Activated CD8-positive, alpha-beta T cell treated with anti-CD3 and anti-CD28 coated beads, Interleukin-2, amount 10 ng/mL, durations not matched to agents 7 days and 5 days (primary cell): ENCODE measurements around the gene BCAM. TPM values are rescaled to one million over a fixed set of nuclear protein-coding genes. Genes with fewer than 3 reads are reported as not detected.
A peak's percentile ranks its signal among the peaks of the same experiment; 100 is the strongest.
"Not testable (repeated sequence)": the region's sequence is repeated elsewhere in the genome, so short reads cannot be mapped to it uniquely, and the experiment has no call there.

Source experiments
- ATAC-seq: fragments of 150-1000 bp; cut with Tn5 transposase; one replicate; pipeline ENCODE4 v1.10.0; 2021; ENCODE audit warnings: moderate library complexity
- CTCF ChIA-PET: fragments of 350-600 bp; sonication (Branson Sonifier 250); formaldehyde crosslinking; loops from one replicate; lab custom pipeline; 2021; ENCODE audit warnings: antibody characterized with exemption; lab: Charles Lee
- POLR2A ChIA-PET: fragments of 350-600 bp; sonication (Branson Sonifier 250); formaldehyde crosslinking; loops from one replicate; lab custom pipeline; 2021; ENCODE audit warnings: antibody characterized with exemption; lab: Charles Lee
- DNase-seq: peaks from one replicate; pipeline ENCODE4 v3.0.0-alpha.2; 2020
- H3K27ac Mint-ChIP-seq: one replicate; pipeline ENCODE4 v1.8.0; 2021; ENCODE audit warnings: mild to moderate bottlenecking, mixed read lengths
- H3K27me3 Mint-ChIP-seq: one replicate; pipeline ENCODE4 v1.8.0; 2021; ENCODE audit warnings: low read depth, mixed read lengths
- H3K36me3 Mint-ChIP-seq: one replicate; pipeline ENCODE4 v1.8.0; 2021; ENCODE audit warnings: low read depth, mixed read lengths
- H3K4me1 Mint-ChIP-seq: one replicate; pipeline ENCODE4 v1.8.0; 2021; ENCODE audit warnings: low read depth, mixed read lengths
- H3K4me3 Mint-ChIP-seq: one replicate; pipeline ENCODE4 v1.8.0; 2021; ENCODE audit warnings: mild to moderate bottlenecking, mixed read lengths
- H3K9me3 Mint-ChIP-seq: one replicate; pipeline ENCODE4 v1.8.0; 2022; ENCODE audit warnings: mixed read lengths; ENCODE audit not compliant: insufficient read depth
- total RNA-seq, 2 experiments: library from RNA; stranded (reverse); gene quantifications; one replicate each; pipeline ENCODE4 v1.2.3, GENCODE V29; 2021

The BCAM gene, protein sequence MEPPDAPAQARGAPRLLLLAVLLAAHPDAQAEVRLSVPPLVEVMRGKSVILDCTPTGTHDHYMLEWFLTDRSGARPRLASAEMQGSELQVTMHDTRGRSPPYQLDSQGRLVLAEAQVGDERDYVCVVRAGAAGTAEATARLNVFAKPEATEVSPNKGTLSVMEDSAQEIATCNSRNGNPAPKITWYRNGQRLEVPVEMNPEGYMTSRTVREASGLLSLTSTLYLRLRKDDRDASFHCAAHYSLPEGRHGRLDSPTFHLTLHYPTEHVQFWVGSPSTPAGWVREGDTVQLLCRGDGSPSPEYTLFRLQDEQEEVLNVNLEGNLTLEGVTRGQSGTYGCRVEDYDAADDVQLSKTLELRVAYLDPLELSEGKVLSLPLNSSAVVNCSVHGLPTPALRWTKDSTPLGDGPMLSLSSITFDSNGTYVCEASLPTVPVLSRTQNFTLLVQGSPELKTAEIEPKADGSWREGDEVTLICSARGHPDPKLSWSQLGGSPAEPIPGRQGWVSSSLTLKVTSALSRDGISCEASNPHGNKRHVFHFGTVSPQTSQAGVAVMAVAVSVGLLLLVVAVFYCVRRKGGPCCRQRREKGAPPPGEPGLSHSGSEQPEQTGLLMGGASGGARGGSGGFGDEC
- not detected for total RNA-seq

DNA sequence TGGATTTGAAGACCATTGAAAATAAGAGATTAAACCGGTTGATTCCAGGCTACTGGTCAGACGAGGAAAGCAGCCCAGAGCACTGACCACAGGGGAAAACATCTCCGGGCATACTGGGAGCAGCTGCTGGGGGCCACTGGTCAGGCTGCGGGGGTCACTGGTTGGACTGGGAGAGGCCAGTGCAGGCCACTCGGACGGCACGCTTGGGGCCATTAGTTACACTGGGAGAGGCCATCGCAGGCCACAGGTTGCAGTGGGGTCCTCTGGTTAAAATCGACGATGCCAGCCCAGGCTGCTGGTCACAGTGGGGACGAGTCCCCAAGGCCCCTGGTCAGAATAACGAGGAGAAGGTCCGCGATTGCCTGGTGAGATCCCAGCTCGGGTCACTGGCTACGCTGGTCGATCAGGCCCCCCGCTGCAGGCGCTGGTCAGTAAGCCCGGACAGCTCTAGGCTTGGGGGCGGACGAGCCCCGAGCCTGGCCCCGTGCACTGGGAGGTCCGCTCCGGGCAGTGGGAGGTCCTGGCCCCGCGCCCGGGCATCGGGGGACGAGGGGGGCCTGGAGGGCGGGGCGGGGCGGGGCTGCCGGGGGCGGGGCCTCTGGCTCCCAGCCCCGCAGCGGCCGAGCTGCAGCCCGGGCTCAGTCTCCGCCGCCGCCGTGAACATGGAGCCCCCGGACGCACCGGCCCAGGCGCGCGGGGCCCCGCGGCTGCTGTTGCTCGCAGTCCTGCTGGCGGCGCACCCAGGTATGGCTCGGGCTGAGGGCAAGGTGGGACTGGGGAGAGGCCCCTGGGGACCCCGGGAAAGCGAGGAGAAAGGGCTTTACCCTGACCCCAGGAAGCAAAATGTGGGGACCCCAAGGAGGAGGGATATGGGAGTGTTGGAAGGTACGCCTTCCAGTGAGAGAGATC lies at the start of gene BCAM:
TSS of gene BCAM (plus strand) at position 641 of the 909 bp plus-strand sequence. CDS start at position 663, 22 bp downstream.
- H3K27ac Mint-ChIP-seq: no peak within 1 kb of the TSS
- no peak for DNase-seq
- H3K4me3 Mint-ChIP-seq: no peak within 1 kb of the TSS
- no peaks in the 10 kb centered on the region for H3K36me3 Mint-ChIP-seq
- peaks cover 4% of the 10 kb centered on the region for H3K27me3 Mint-ChIP-seq
- ChIA-PET CTCF (interaction anchor here (0.9 to 1.3 kb wide), 2 partner anchors 25 to 37 kb away, joined by 3 read pairs; partner anchors contain the start of gene NECTIN2), POLR2A (no interaction called here)
- peaks cover 1% of the 10 kb centered on the region for H3K4me1 Mint-ChIP-seq
- peak; percentile 55 for ATAC-seq
- no peaks in the 10 kb centered on the region for H3K9me3 Mint-ChIP-seq

DNA sequence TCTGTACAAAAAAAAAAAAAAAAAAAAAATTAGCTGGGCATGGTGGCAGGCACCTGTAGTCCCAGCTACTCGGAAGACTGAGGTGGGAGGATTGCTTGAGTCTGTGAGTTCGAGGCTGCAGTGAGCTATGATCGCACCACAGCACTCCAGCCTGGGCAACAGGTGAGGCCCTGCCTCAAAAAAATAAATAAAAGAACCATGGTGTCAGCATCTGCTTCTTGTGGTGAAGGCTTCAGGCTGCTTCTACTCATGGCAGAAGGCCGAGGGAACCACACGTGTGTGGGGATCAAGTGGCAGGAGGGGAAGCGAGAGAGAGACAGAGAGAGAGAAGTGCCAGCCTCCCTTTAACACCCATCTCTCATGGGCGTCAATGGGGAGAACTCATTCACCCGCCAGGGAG lies 46.9 kb upstream of the BCAM start:
- ATAC-seq (no peak), DNase-seq (no peak)
- no peaks in the 10 kb centered on the region for H3K9me3 Mint-ChIP-seq
- H3K27ac Mint-ChIP-seq: no peak overlapping the region
- H3K36me3 Mint-ChIP-seq: peaks cover 32% of the 10 kb centered on the region
- peaks cover 44% of the 10 kb centered on the region for H3K4me1 Mint-ChIP-seq
- CTCF ChIA-PET: interaction anchor here (2.2 to 18.1 kb wide), 2 partner anchors 9 to 39 kb away, joined by 9 to 455 read pairs; no protein-coding TSS in a partner anchor
- no peak overlapping the region for H3K4me3 Mint-ChIP-seq
- POLR2A ChIA-PET: no interaction called here
- no peaks in the 10 kb centered on the region for H3K27me3 Mint-ChIP-seq

DNA sequence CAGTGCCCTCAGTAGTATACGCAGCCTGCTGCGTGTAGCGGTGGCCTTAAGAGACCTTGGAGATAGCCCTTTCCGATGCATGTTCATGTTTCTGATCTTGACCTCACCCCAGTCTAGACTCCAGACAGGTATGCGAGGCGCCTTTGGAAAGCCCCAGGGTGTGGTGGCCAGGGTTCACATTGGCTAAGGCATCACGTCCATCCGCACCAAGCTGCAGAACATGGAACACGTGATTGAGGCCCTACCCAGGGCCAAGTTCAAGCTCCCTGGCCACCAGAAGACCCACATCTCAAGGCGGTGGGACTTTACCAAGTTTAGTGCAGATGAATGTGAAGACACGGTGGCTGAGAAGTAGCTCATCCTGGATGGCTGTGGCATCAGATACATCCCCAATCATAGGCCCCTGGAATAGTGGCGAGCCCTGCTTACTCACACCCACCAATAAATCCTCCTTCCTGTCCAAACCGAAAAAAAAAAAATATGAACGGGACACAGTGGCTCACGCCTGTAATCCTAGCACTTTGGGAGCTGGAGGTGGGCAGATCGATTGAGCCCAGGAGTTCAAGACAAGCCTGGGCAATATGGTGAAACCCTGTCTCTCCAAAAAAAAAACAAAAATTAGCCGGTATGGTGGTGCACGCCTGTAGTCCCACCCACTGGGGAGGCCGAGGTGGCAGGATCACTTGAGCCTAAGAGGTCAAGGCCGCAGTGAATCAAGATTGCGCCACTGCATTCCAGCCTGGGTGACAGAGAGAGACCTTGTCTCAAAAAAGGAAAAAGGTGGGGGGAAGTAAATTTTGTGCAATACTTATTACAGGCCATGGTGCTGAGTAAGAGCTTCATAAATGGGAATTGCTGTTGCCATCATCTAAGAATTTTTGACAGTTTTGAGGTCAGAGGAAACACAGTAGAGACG lies 43.6 kb upstream of the BCAM start:
- no peak for ATAC-seq
- DNase-seq: no peak
- no peak overlapping the region for H3K4me3 Mint-ChIP-seq
- no peak overlapping the region for H3K27ac Mint-ChIP-seq
- H3K36me3 Mint-ChIP-seq: peaks cover 16% of the 10 kb centered on the region
- no peaks in the 10 kb centered on the region for H3K27me3 Mint-ChIP-seq
- ChIA-PET CTCF (interaction anchor here (0.9 to 18.1 kb wide), 5 partner anchors 10 to 73 kb away, joined by 3 to 455 read pairs (median 14); no protein-coding TSS in a partner anchor), POLR2A (interaction anchor here (1.2 kb wide), 1 partner anchor 16 kb away, joined by 4 read pairs; the partner anchor contains the start of gene BCL3)
- H3K4me1 Mint-ChIP-seq: peaks cover 61% of the 10 kb centered on the region
- peaks cover 5% of the 10 kb centered on the region for H3K9me3 Mint-ChIP-seq

DNA sequence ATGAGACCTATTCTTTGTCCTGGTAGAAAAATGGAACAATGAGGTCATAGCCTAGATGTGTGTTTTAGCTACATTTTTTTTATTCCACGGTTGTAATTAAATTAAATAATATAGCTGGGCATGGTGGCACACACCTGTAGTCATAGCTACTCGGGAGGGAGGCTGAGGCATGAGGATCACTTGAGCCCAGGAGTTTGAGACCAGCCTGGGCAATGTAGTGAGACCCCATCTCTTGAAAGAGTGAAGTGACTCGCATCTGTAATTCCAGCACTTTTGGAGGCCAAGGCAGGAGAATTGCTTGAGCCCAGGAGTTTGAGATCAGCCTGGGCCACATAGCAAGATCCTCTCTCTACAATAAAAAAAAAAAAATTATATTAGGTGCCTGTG lies 43.0 kb upstream of the BCAM start:
- peaks cover 60% of the 10 kb centered on the region for H3K4me1 Mint-ChIP-seq
- no peak for ATAC-seq
- no peak overlapping the region for H3K4me3 Mint-ChIP-seq
- H3K27ac Mint-ChIP-seq: no peak overlapping the region
- H3K36me3 Mint-ChIP-seq: peaks cover 14% of the 10 kb centered on the region
- POLR2A ChIA-PET: interaction anchor here (1.2 kb wide), 1 partner anchor 17 kb away, joined by 4 read pairs; the partner anchor contains the start of gene BCL3
- peaks cover 5% of the 10 kb centered on the region for H3K9me3 Mint-ChIP-seq
- H3K27me3 Mint-ChIP-seq: no peaks in the 10 kb centered on the region
- CTCF ChIA-PET: interaction anchor here (0.9 to 18.1 kb wide), 6 partner anchors 10 to 112 kb away, joined by 3 to 455 read pairs (median 10); no protein-coding TSS in a partner anchor
- no peak for DNase-seq

DNA sequence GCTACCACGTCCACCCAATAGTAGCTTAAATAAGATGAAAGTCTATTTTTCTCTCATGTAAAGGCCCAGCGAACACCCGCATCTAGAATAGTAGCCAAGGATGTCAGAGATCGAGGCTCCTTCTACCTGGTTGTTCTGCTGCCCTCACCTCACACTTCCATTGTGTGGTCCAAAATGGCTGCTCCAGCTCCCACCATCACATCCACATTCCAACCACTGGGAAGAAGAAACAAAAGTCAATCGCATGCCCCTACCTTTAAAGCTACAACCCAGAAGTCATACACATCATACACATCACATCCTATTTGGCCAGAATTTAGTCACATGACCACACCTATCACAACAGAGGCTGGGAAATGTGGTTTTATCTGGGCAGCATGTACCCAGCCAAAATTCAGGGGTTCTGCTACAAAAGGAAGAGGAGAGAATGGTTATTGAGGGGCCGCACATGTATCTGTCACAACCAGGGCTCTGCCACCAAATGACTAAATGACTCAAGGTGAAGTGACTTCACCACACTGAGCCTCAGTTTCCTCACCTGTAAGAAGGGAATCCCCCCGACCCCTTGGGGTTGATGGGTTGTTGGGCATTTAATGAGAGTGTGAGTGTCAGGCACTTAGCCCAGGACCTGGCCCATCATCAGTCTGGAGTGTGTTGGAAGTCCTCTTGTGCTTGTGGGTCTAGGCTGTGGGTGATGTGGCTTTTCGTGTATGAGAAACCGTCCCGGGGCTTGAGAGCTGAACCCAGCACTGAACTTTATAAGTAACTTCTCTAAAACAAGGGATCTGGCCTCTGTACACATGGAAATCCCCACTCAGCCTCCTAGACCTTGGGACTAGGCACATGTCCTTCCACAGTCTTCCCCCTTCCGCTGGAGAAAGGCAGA lies 41.4 kb upstream of the BCAM start:
- H3K4me1 Mint-ChIP-seq: peaks cover 56% of the 10 kb centered on the region
- CTCF ChIA-PET: interaction anchor here (1.0 to 18.1 kb wide), 6 partner anchors 14 to 113 kb away, joined by 3 to 455 read pairs (median 10); no protein-coding TSS in a partner anchor
- ATAC-seq: no peak
- H3K4me3 Mint-ChIP-seq: no peak overlapping the region
- H3K9me3 Mint-ChIP-seq: peaks cover 5% of the 10 kb centered on the region
- H3K27me3 Mint-ChIP-seq: no peaks in the 10 kb centered on the region
- POLR2A ChIA-PET: interaction anchor here (0.9 to 1.4 kb wide), 3 partner anchors 13 to 44 kb away, joined by 3 to 4 read pairs (median 4); no protein-coding TSS in a partner anchor
- peak overlapping the region; percentile 37 for H3K27ac Mint-ChIP-seq
- DNase-seq: peak; percentile 55
- peaks cover 8% of the 10 kb centered on the region for H3K36me3 Mint-ChIP-seq

DNA sequence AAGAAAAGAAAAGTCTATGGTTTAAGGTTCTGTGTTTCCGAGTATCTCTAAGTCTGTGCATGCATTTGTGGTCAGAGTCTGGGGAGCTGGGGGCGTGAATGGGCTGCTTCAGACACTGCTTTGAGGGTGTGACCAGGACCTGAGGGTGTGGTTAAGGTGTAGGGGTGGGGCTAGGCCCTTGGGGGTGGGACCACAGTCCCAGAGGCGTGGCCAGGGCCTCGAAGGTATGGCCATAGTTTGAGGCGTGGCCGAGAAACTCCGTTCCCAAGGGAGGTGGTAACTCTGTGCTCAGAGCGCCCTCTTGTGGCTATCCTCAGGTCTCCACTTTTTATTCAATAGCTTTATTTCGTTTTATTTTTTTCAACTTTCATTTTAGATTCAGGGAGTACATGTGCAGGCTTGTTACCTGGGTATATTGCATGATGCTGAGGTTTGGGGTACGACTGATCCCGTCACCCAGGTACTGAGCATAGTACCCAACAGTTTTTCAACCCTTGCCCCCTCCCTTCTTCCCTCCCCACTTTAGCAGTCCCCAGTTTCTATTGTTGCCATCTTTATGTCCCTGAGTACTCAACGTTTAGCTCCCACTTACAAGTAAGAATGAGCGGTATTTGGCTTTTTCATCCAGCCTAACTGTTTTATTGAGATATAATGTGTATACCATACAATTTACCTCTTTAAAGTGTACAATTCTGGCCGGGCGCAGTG lies 38.2 kb upstream of the BCAM start:
- Mint-ChIP-seq H3K36me3 (peaks cover 8% of the 10 kb centered on the region), H3K9me3 (peaks cover 5% of the 10 kb centered on the region), H3K27ac (peak overlapping the region; percentile 85), H3K27me3 (peaks cover 8% of the 10 kb centered on the region), H3K4me3 (peak overlapping the region; percentile 46), H3K4me1 (peaks cover 40% of the 10 kb centered on the region)
- ChIA-PET POLR2A (interaction anchor here (0.5 to 2.4 kb wide), 7 partner anchors 10 to 80 kb away, joined by 3 to 28 read pairs (median 4); no protein-coding TSS in a partner anchor), CTCF (interaction anchor here (0.6 to 18.1 kb wide), 37 partner anchors 10 to 321 kb away, joined by 3 to 455 read pairs (median 6); partner anchors contain the start of gene NECTIN2)
- ATAC-seq (peak; percentile 99), DNase-seq (peak; percentile 99)

DNA sequence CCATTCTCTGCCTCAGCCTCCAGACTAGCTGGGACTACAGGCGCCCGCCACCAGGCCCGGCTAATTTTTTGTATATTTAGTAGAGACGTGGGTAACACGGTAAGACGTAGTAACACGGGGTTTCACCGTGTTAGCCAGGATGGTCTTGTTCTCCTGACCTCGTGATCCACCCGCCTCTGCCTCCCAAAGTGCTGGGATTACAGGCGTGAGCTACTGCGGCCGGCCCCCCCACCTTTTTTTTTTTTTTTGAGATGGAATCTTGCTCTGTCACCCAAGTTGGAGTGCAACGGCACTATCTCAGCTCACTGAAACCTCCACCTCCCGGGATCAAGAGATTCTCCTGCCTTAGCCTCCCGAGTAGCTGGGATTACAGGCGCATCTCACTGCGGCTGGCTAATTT lies 36.8 kb upstream of the BCAM start:
- not testable (repeated sequence) for H3K4me3 Mint-ChIP-seq, DNase-seq, H3K36me3 Mint-ChIP-seq, H3K27ac Mint-ChIP-seq, H3K27me3 Mint-ChIP-seq, H3K9me3 Mint-ChIP-seq, ATAC-seq
- ChIA-PET CTCF (interaction anchor here (0.7 to 18.1 kb wide), 14 partner anchors 11 to 201 kb away, joined by 3 to 455 read pairs (median 12); partner anchors contain the start of gene NECTIN2), POLR2A (interaction anchor here (2.4 kb wide), 1 partner anchor 48 kb away, joined by 28 read pairs; no protein-coding TSS in a partner anchor)
- peaks cover 39% of the 10 kb centered on the region for H3K4me1 Mint-ChIP-seq

DNA sequence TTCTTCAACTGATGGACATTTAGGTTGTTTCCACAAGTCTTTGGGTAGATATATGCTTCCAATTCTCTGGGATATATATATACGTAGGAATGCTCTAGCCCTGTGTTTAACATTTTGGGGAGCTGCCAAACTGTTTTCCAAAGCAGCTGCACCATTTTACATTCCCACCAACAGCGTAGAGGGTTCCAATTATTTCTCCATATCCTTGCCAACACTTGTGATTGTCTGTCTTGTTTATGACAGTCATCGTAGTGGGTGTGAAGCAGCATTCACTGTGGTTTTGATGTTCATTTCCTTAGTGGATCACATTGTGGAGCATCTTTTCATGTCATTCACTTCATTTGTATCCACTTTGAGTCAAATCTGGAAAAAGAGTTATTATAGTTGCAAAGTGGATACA lies 35.9 kb upstream of the BCAM start:
- POLR2A ChIA-PET: no interaction called here

DNA sequence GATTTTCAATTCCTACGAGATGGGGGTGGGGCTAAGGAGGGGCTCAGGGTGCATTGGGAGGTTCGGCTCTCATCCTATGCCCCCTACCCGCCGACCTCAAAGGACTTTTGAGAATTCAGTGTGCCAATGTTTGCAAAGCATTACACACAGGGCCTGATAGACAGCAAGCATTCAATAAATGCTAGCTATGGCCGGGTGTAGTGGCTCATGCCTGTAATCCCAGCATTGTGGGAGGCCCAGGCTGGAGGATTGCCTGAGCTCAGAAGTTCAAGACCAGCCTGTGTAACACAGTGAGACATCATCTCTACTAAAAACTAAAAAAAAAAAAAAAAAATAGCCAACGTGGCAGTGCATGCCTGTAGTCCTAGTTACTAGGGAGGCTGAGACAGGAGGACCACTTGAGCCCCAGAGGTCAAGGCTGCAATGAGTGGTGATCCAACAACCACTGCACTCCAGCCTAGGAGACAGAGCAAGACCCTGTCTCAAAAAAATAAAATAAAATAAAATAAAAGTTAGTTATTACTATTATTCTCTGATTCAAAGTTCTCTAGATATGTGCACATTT lies 33.1 kb upstream of the BCAM start:
- Mint-ChIP-seq H3K27me3 (peaks cover 9% of the 10 kb centered on the region), H3K9me3 (no peaks in the 10 kb centered on the region), H3K4me1 (peaks cover 6% of the 10 kb centered on the region), H3K36me3 (no peaks in the 10 kb centered on the region), H3K27ac (no peak overlapping the region), H3K4me3 (no peak overlapping the region)
- ChIA-PET POLR2A (no interaction called here), CTCF (interaction anchor here (10.5 to 18.1 kb wide), 2 partner anchors 53 to 83 kb away, joined by 149 to 455 read pairs; no protein-coding TSS in a partner anchor)
- ATAC-seq: no peak
- no peak for DNase-seq

More for the DNA sequence above, 35.9 kb upstream of the BCAM start:
- Mint-ChIP-seq H3K27me3 (peaks cover 9% of the 10 kb centered on the region), H3K9me3 (peaks cover 5% of the 10 kb centered on the region), H3K27ac (no peak overlapping the region), H3K4me3 (no peak overlapping the region), H3K36me3 (peaks cover 8% of the 10 kb centered on the region), H3K4me1 (peaks cover 31% of the 10 kb centered on the region)
- ATAC-seq (no peak), DNase-seq (no peak)
- CTCF ChIA-PET: interaction anchor here (0.7 to 18.1 kb wide), 7 partner anchors 10 to 116 kb away, joined by 3 to 455 read pairs (median 10); no protein-coding TSS in a partner anchor
